Measurements from ENCODE around the gene SLC16A6. TPM values are rescaled to one million over a fixed set of nuclear protein-coding genes. Genes with fewer than 3 reads are reported as not detected.
"Not testable (repeated sequence)": the region's sequence is repeated elsewhere in the genome, so short reads cannot be mapped to it uniquely, and the experiment has no call there.

Gene SLC16A6
- total and polyA plus RNA-seq, 9 donors, result 0.12 to 11.3 (median 1.1) TPM

GRCh38 chr17:68273722-68274121 is 17.2 kb downstream of the SLC16A6 start:
- Histone ChIP-seq H3K4me3 (no peak overlapping the region), H3K4me1 (ENCODE audit: insufficient read depth) (no peaks in the 10 kb centered on the region), H3K36me3 (no peaks in the 10 kb centered on the region), H3K9me3 (no peaks in the 10 kb centered on the region), H3K27me3 (no peaks in the 10 kb centered on the region), H3K27ac (no peak overlapping the region)
- TF ChIP-seq POLR2A (IDR thresholded peaks at IDR 0.05) (no peak), EP300 (IDR thresholded peaks at IDR 0.05) (no peak), CTCF (IDR thresholded peaks at IDR 0.05) (no peak)
- no peak for DNase-seq
- WGBS, 3 donors, result 87 to 90% (median 88%) methylated on average over 11 of the region's 11 CpGs
- intact Hi-C loops (cut with DNase I), result loop anchor here in 1 of 4 donors (10.0 kb wide), 1 partner anchor 121 kb away; no protein-coding TSS in a partner anchor

- H3K27ac ChIP-seq; H3K27me3 ChIP-seq; H3K9me3 ChIP-seq; H3K4me1 ChIP-seq (ENCODE audit: insufficient read depth); H3K36me3 ChIP-seq; H3K4me3 ChIP-seq; DNase-seq: not testable (repeated sequence)
- WGBS, 3 donors, result 91 to 96% (median 91%) methylated on average over 2 of the region's 2 CpGs
- intact Hi-C loops (cut with DNase I), result loop anchor here in 3 of 4 donors (10.0 kb wide), 1 partner anchor 169 kb away; no protein-coding TSS in a partner anchor
These were observed 25.1 kb downstream of the SLC16A6 start for GRCh38 chr17:68265833-68266232.

- not testable (repeated sequence) for H3K4me3 ChIP-seq; H3K4me1 ChIP-seq (ENCODE audit: insufficient read depth); H3K36me3 ChIP-seq; H3K9me3 ChIP-seq; H3K27me3 ChIP-seq; DNase-seq; H3K27ac ChIP-seq
- TF ChIP-seq CTCF (IDR thresholded peaks at IDR 0.05), result peak; percentile 15 to 64 (median 35)
- intact Hi-C loops (cut with DNase I), result loop anchor here (2.0 to 10.0 kb wide), 4 partner anchors 134 to 200 kb away; no protein-coding TSS in a partner anchor
- WGBS, 3 donors, result 10 to 12% (median 11%) methylated on average over 9 of the region's 9 CpGs
These were observed 27.7 kb downstream of the SLC16A6 start for GRCh38 chr17:68263101-68263681.

- not testable (repeated sequence) for DNase-seq; H3K4me1 ChIP-seq (ENCODE audit: insufficient read depth); H3K27me3 ChIP-seq; H3K27ac ChIP-seq; H3K9me3 ChIP-seq; H3K4me3 ChIP-seq; H3K36me3 ChIP-seq
- 34 to 46% (median 44%) methylated on average over 2 of the region's 2 CpGs for WGBS, 3 donors
- intact Hi-C loops (cut with DNase I), result loop anchor here (2.0 to 10.0 kb wide), 4 partner anchors 135 to 200 kb away; no protein-coding TSS in a partner anchor
These were observed 28.5 kb downstream of the SLC16A6 start for GRCh38 chr17:68262467-68262866.

- Histone ChIP-seq H3K27ac (no peak overlapping the region), H3K4me1 (ENCODE audit: insufficient read depth) (no peaks in the 10 kb centered on the region), H3K36me3 (no peaks in the 10 kb centered on the region), H3K27me3 (no peaks in the 10 kb centered on the region), H3K4me3 (no peak overlapping the region), H3K9me3 (no peaks in the 10 kb centered on the region)
- no peak for TF ChIP-seq POLR2A (IDR thresholded peaks at IDR 0.05)
- no peak for TF ChIP-seq EP300 (IDR thresholded peaks at IDR 0.05)
- no peak for TF ChIP-seq CTCF (IDR thresholded peaks at IDR 0.05)
- no peak for DNase-seq
- 51 to 59% (median 59%) methylated on average over 9 of the region's 9 CpGs for WGBS, 3 donors
- intact Hi-C loops (cut with DNase I), result loop anchor here in 3 of 4 donors (5.0 to 10.0 kb wide), 3 partner anchors 137 to 202 kb away; no protein-coding TSS in a partner anchor
These were observed 30.7 kb downstream of the SLC16A6 start for GRCh38 chr17:68260051-68260762.

- H3K36me3 ChIP-seq; H3K4me3 ChIP-seq; H3K9me3 ChIP-seq; DNase-seq; H3K27me3 ChIP-seq; H3K4me1 ChIP-seq (ENCODE audit: insufficient read depth); H3K27ac ChIP-seq; intact Hi-C loops (cut with DNase I): not testable (repeated sequence)
- 62 to 69% (median 63%) methylated on average over 3 of the region's 3 CpGs for WGBS, 3 donors
These were observed 31.3 kb downstream of the SLC16A6 start for GRCh38 chr17:68259648-68259951.

- H3K4me3 ChIP-seq; intact Hi-C loops (cut with DNase I); H3K27me3 ChIP-seq; H3K4me1 ChIP-seq (ENCODE audit: insufficient read depth); H3K9me3 ChIP-seq; H3K36me3 ChIP-seq: not testable (repeated sequence)
- peak overlapping the region in 1 of 2 donors; percentile 57 for H3K27ac ChIP-seq
- WGBS, 3 donors, result 6 to 9% (median 8%) methylated on average over 28 to 41 of the region's 44 CpGs
- peak in 4 of 5 donors; percentile 23 to 72 (median 52) for DNase-seq
These were observed 31.9 kb downstream of the SLC16A6 start for GRCh38 chr17:68258890-68259647.
